Lower leg skin (tissue), 3 donors: Measurements from ENCODE around the gene TLCD2.

ENCODE experiments used
- POLR2A ChIP-seq, 2 donors: fragments of 450-650 bp; IDR thresholded peaks; one replicate each; pipeline ENCODE4 v1.6.1; 2016 to 2017; ENCODE audit warnings: antibody characterized with exemption in 2 of 2, mild to moderate bottlenecking in 1 of 2, moderate library complexity in 1 of 2
- TF ChIP-seq, protein P1 (sequence below), 3 donors: fragments of 450-650 bp; IDR thresholded peaks; one replicate each; pipeline ENCODE4 v1.5.1; 2016; ENCODE audit warnings: antibody characterized with exemption in 3 of 3, mild to moderate bottlenecking in 3 of 3, moderate library complexity in 2 of 3

DNA sequence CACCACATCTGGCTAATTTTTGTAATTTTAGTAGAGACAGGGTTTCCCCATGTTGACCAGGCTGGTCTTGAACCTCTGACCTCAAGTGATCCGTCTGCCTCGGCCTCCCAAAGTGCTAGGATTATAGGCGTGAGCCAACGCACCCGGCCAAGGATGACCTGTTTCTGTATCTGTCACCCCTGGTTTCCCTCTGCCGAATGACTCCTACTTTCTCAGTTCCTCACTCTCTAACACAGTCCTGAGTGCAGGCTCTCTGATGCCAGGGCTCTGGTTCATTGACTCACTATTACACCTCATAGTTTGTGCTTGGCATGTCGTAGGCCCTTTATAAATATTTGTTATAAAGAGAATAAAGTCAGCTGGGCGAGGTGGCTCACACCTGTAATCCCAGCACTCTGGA lies 14.8 kb downstream of the TLCD2 start:
- TF ChIP-seq, protein P1, sequence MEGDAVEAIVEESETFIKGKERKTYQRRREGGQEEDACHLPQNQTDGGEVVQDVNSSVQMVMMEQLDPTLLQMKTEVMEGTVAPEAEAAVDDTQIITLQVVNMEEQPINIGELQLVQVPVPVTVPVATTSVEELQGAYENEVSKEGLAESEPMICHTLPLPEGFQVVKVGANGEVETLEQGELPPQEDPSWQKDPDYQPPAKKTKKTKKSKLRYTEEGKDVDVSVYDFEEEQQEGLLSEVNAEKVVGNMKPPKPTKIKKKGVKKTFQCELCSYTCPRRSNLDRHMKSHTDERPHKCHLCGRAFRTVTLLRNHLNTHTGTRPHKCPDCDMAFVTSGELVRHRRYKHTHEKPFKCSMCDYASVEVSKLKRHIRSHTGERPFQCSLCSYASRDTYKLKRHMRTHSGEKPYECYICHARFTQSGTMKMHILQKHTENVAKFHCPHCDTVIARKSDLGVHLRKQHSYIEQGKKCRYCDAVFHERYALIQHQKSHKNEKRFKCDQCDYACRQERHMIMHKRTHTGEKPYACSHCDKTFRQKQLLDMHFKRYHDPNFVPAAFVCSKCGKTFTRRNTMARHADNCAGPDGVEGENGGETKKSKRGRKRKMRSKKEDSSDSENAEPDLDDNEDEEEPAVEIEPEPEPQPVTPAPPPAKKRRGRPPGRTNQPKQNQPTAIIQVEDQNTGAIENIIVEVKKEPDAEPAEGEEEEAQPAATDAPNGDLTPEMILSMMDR (IDR thresholded peaks at IDR 0.05) = no peak
- no peak for TF ChIP-seq POLR2A (IDR thresholded peaks at IDR 0.05)
